ENCODE measurements around the gene UBE2O.

The UBE2O gene

GRCh38 chr17:76383546-76384221 lies 69.3 kb downstream of the UBE2O start:
- TF ChIP-seq CTCF (IDR thresholded peaks at IDR 0.05; ENCODE audit: low read depth, low read length) (no peak), EZH2phosphoT487 (IDR thresholded peaks at IDR 0.05; ENCODE audit: low read depth) (no peak)
- Histone ChIP-seq H3K9ac (ENCODE audit: low read length) (no peak overlapping the region), H3K4me2 (ENCODE audit: low read length) (peak overlapping the region; percentile 47), H3K27me3 (ENCODE audit: low read depth, low read length) (no peaks in the 10 kb centered on the region), H3K4me1 (ENCODE audit: low read length) (no peaks in the 10 kb centered on the region), H3K9me3 (ENCODE audit: insufficient read depth, low read length) (no peaks in the 10 kb centered on the region), H4K20me1 (ENCODE audit: insufficient read depth, low read length) (no peaks in the 10 kb centered on the region), H3K27ac (ENCODE audit: low read length) (no peak overlapping the region), H2AFZ (ENCODE audit: low read depth, low read length) (no peak overlapping the region), H3K4me3 (ENCODE audit: low read length) (peak overlapping the region; percentile 61), H3K79me2 (ENCODE audit: low read length) (no peaks in the 10 kb centered on the region), H3K36me3 (replicated peaks; ENCODE audit: low read depth, low read length) (no peaks in the 10 kb centered on the region)

GRCh38 chr17:76382803-76383545 lies 70.0 kb downstream of the UBE2O start:
- no peaks in the 10 kb centered on the region for H3K79me2 ChIP-seq (ENCODE audit: low read length)
- no peaks in the 10 kb centered on the region for H3K4me1 ChIP-seq (ENCODE audit: low read length)
- H3K27ac ChIP-seq (ENCODE audit: low read length) = no peak overlapping the region
- no peaks in the 10 kb centered on the region for H3K36me3 ChIP-seq (replicated peaks; ENCODE audit: low read depth, low read length)
- no peaks in the 10 kb centered on the region for H3K27me3 ChIP-seq (ENCODE audit: low read depth, low read length)
- no peak for TF ChIP-seq CTCF (IDR thresholded peaks at IDR 0.05; ENCODE audit: low read depth, low read length)
- no peak for TF ChIP-seq EZH2phosphoT487 (IDR thresholded peaks at IDR 0.05; ENCODE audit: low read depth)
- H4K20me1 ChIP-seq (ENCODE audit: insufficient read depth, low read length) = no peaks in the 10 kb centered on the region
- H3K9ac ChIP-seq (ENCODE audit: low read length) = no peak overlapping the region
- H3K4me3 ChIP-seq (ENCODE audit: low read length) = peak overlapping the region; percentile 61
- no peak overlapping the region for H2AFZ ChIP-seq (ENCODE audit: low read depth, low read length)
- no peaks in the 10 kb centered on the region for H3K9me3 ChIP-seq (ENCODE audit: insufficient read depth, low read length)
- H3K4me2 ChIP-seq (ENCODE audit: low read length) = peak overlapping the region; percentile 47

GRCh38 chr17:76382351-76382802 lies 70.6 kb downstream of the UBE2O start:
- TF ChIP-seq CTCF (IDR thresholded peaks at IDR 0.05; ENCODE audit: low read depth, low read length) (no peak), EZH2phosphoT487 (IDR thresholded peaks at IDR 0.05; ENCODE audit: low read depth) (no peak)
- no peak overlapping the region for H3K9ac ChIP-seq (ENCODE audit: low read length)
- H3K4me3 ChIP-seq (ENCODE audit: low read length) = no peak overlapping the region
- no peaks in the 10 kb centered on the region for H3K4me1 ChIP-seq (ENCODE audit: low read length)
- H3K4me2 ChIP-seq (ENCODE audit: low read length) = no peak overlapping the region
- no peaks in the 10 kb centered on the region for H3K9me3 ChIP-seq (ENCODE audit: insufficient read depth, low read length)
- no peaks in the 10 kb centered on the region for H4K20me1 ChIP-seq (ENCODE audit: insufficient read depth, low read length)
- H3K79me2 ChIP-seq (ENCODE audit: low read length) = no peaks in the 10 kb centered on the region
- no peaks in the 10 kb centered on the region for H3K27me3 ChIP-seq (ENCODE audit: low read depth, low read length)
- H2AFZ ChIP-seq (ENCODE audit: low read depth, low read length) = no peak overlapping the region
- no peaks in the 10 kb centered on the region for H3K36me3 ChIP-seq (replicated peaks; ENCODE audit: low read depth, low read length)
- no peak overlapping the region for H3K27ac ChIP-seq (ENCODE audit: low read length)

DNA sequence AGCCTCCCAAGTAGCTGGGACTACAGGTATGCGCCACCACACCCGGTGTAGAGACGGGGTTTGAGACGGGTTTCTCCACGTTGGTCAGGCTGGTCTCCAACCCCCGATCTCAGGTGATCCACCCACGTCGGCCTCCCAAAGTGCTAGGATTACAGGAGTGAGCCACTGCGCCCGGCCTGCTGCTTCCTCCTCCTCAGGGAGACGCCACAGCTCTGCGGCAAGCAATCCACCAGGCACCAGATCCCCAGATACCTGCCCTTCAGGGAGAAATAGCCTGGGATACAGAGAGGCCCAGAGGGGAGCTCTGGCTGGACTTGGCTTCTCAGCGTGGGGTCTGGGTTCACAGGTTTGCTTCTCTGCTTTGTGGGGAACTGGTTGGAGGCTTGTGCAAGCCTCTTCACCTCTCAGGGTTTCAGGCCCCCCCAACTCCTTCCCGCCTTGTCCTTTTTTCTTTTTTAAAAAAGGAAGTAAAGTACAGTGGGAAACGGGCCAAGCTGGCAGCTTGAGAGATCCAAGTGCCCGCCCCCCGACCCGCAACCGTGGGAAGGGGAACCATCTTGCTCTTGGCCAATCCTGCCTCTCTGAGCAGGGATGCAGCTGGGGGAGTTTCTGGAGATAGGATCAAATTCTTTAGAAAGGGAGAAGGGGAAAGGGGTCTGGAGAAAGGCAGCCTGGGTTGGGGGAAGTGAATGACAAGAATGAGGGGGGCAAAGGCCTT lies 71.2 kb downstream of the UBE2O start:
- no peaks in the 10 kb centered on the region for H3K4me1 ChIP-seq (ENCODE audit: low read length)
- no peaks in the 10 kb centered on the region for H4K20me1 ChIP-seq (ENCODE audit: insufficient read depth, low read length)
- H3K4me3 ChIP-seq (ENCODE audit: low read length) = no peak overlapping the region
- H3K27ac ChIP-seq (ENCODE audit: low read length) = no peak overlapping the region
- H3K9ac ChIP-seq (ENCODE audit: low read length) = no peak overlapping the region
- no peaks in the 10 kb centered on the region for H3K79me2 ChIP-seq (ENCODE audit: low read length)
- no peaks in the 10 kb centered on the region for H3K36me3 ChIP-seq (replicated peaks; ENCODE audit: low read depth, low read length)
- H3K4me2 ChIP-seq (ENCODE audit: low read length) = no peak overlapping the region
- no peak overlapping the region for H2AFZ ChIP-seq (ENCODE audit: low read depth, low read length)
- TF ChIP-seq CTCF (IDR thresholded peaks at IDR 0.05; ENCODE audit: low read depth, low read length) (no peak), EZH2phosphoT487 (IDR thresholded peaks at IDR 0.05; ENCODE audit: low read depth) (no peak)
- H3K9me3 ChIP-seq (ENCODE audit: insufficient read depth, low read length) = no peaks in the 10 kb centered on the region
- H3K27me3 ChIP-seq (ENCODE audit: low read depth, low read length) = no peaks in the 10 kb centered on the region
